T-helper 2 cell treated with Interferon-gamma antibody and Interleukin-4, amounts not matched to agents 100 ng/mL and 5 ng/mL, for 36 hours (primary cell): ENCODE data around the gene KRT75. TPM values are rescaled to one million over a fixed set of nuclear protein-coding genes. Genes with fewer than 3 reads are reported as not detected.
"Not testable (repeated sequence)": the region's sequence is repeated elsewhere in the genome, so short reads cannot be mapped to it uniquely, and the experiment has no call there.

ENCODE experiments used
- intact Hi-C: fragments of 100-400 bp; cut with micrococcal nuclease; formaldehyde crosslinking; loops from one replicate; pipeline ENCODE4 v1.15.1; 2023
- total RNA-seq: library from RNA; stranded (reverse); gene quantifications from 2 replicates; pipeline ENCODE4 v1.2.3, GENCODE V29; 2022

The KRT75 gene
- total RNA-seq, 1 donor from 2014 or later, result not detected

GRCh38 chr12:52417740-52418139 is 16.4 kb downstream of the KRT75 start:
- intact Hi-C loops, result no loop called here

GRCh38 chr12:52416795-52417194 is 17.4 kb downstream of the KRT75 start:
- intact Hi-C loops, result no loop called here

DNA sequence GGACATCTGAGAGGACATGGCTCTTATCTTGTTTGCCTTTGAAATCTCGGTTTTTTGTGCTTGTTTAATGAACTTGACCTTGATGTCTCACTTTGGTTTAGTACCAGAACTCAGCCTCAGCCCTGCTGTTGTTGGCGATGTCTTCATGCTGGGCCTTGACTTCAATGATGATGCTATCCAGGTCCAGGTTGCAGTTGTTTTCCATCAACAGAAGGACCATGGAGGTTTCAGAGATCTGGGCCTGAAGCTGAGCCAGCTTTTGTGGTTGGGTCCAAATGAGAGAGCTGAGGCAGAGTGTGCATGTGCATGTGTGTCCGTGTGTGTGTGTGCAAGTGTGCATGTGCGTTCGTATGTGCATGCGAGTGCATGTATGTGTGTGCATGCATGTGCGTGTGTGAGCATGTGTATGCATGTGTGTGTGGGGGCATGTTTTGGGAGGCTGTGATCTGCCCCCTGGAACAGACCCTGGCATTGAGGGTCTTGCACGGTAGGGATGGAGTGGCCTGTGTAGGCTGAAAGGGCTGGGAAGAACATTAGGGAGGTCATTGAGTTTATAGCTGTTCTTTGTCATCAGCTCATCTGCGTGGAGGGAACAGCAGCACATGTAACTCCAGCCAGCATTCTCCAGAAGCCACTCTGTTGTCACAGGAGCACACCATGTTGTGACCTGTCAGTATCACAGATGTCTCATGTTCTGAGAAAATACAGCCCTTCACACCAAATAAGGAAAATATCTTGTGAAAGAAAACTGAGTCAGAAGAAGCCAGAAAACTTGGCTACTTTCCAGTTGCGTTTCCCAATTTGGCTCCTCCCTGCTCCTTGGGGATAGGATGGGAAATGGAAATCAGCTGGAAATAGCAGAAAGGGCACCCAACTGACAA is 18.1 kb downstream of the KRT75 start:
- intact Hi-C loops, result no loop called here

- intact Hi-C loops, result no loop called here
Measured at GRCh38 chr12:52414936-52415335, 19.2 kb downstream of the KRT75 start.

DNA sequence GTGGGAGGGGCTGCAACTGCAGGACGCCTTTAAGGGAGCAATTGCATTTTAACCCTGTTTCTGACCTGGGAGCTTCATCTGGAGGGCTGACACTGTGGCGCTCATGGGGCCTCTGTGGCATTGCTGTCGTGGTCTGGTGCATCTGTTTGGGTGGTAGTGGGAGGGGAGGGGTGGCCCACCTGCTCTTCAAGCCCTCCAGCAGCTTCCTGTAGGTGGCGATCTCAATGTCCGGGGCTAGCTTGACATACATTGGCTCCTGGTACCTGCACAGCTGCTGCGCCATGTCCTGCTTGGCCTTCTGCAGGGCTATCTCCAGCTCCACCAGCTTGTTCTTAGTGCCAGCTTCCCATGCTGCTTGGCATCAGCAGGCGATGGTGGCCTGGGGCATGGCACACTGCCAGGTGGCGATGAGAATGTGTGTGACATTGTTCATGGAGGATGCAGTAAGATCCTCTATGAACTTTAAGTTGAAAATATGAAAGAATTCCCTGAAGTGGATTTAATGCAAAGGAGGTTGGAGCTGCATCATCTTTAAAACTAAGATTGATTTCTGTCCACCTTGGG is 20.3 kb downstream of the KRT75 start:
- intact Hi-C loops, result no loop called here

GRCh38 chr12:52413202-52413601 is 21.0 kb downstream of the KRT75 start:
- intact Hi-C loops, result no loop called here

DNA sequence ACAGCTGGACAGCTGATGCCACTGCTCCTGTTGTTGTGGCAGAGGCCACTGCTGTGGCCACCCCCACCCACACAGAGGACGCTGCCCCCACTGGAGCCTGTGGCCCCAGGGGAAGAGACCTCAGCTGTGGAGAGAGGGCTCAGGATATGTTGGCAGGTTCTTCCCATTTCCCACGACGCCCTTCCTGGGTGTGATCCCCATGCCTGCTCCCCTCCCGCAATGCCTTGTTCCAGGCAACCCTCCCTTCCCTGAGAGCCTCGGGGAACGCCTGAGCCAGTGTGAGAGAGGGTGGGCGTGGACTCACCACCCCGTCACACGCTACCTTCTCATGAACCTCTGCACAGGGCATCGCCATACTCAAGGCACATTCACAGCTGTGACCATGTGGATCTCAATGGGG is 22.4 kb downstream of the KRT75 start:
- intact Hi-C loops, result no loop called here

DNA sequence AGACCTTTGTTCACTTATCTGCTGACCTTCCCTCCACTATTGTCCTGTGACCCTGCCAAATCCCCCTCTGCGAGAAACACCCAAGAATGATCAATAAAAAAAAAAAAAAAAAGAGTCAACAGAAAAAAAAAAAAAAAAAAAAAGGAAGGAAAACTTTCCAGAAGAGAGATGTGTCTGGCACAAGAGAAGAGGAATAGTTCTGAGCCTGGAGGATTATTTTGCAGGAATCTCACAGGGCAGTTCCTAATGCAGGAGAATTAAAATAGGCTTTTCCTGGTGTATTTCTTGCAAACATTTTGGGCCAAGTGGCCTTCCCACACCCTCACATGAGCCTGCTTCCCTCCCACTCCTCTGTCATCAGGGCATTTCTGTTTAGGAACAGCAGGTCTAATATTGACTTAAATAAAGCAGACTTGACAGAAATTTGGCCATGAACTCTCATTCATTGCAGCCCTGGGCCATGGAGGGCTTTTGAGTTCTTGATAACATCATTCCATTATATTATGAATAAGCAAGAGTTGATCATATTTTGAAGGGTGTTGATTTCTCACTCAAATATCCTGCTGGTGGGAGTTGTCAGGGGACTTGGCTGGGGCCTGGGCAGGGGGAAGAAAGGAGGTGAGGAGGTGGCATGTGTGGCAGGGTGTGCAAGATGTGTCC is 23.5 kb downstream of the KRT75 start:
- intact Hi-C loops, result not testable (repeated sequence)

GRCh38 chr12:52407918-52408317 is 26.3 kb downstream of the KRT75 start:
- intact Hi-C loops, result no loop called here

- intact Hi-C loops, result no loop called here
Measured at GRCh38 chr12:52405922-52406385, 28.2 kb downstream of the KRT75 start, which contains the start of gene KRT82. KRT82 (minus strand) TSS chr12:52406335; CDS start chr12:52406277, 58 bp downstream.

DNA sequence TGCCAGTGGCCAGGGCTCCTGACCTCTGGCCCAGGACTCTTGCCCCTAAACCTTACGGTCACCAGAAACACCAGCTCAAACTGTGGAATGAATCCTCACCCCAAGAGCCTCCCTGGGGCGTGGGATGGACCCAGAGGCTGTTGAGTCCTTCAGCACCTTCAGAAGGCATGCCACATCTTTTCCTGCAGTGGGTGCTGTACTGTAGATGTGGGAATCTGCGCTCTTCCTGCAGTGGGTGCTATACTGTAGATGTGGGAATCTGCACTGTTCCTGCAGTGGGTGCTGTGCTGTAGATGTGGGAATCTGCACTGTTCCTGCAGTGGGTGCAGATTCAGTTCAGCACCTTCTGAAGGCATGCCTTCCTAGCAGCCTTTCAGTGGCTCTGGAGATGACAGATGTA is 29.2 kb downstream of the KRT75 start:
- intact Hi-C loops, result no loop called here

GRCh38 chr12:52403561-52403960 is 30.6 kb downstream of the KRT75 start:
- intact Hi-C loops, result no loop called here

GRCh38 chr12:52402873-52403540 is 31.2 kb downstream of the KRT75 start:
- intact Hi-C loops, result no loop called here

GRCh38 chr12:52402377-52402776 is 31.8 kb downstream of the KRT75 start:
- intact Hi-C loops, result no loop called here

DNA sequence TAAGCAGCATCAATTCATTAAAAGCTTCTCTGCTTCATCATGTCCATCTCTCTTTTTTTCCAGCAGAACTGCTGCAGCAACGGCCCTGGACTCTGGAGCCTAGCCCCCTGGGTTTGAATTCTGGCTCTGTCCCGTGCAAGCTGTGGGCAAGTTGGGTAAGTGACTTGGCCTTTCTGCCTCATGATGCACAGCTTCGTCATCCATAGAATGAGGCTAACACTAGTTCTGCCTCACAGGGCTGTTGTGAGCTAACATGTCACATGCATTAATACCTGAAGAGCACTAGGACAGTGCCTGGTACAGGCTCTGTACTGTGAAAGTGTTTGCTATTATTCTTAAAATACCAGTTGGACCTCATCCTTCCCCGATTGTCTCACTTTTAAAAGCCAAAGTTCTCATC is 32.2 kb downstream of the KRT75 start:
- intact Hi-C loops, result no loop called here

GRCh38 chr12:52401526-52401925 is 32.6 kb downstream of the KRT75 start:
- intact Hi-C loops, result no loop called here

DNA sequence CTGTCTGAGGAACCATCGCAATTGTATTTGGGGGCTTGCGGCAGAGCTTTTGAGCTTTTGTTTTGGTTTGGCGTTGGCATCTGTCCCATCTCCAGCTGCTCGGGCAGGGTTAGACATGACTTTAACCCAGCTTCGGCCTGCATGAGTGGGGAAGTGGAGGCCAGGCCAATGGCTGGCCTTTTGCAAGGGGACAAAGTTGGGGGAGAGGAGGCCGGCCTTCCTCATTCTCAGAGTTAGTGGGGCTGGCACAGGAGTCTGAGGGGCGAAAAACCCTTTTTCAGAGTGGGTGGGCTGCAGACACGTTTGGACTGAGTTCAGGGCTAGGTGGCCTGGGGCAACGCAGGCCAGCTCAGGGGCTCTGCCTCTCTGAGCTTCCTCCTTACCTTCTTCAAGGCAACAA is 33.3 kb downstream of the KRT75 start:
- intact Hi-C loops, result no loop called here

DNA sequence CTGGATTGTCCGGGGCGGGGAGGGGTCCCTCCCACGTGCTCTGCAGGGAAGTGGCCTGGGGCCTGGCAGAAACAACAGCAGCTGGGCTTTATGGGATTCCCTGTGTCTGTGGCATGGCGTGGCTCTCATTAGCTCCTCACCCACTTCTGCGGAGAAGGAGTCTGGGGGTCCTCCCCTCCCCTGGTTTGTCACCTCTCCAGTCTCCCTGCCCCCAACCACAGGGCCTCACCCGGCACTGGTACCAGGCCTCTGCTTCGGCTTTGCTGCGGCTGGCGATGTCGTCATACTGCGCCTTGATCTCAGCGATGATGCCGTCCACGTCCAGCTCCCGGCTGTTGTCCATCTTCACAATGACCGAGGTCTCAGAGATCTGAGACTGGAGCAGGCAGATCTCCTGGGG is 34.4 kb downstream of the KRT75 start:
- intact Hi-C loops, result no loop called here

DNA sequence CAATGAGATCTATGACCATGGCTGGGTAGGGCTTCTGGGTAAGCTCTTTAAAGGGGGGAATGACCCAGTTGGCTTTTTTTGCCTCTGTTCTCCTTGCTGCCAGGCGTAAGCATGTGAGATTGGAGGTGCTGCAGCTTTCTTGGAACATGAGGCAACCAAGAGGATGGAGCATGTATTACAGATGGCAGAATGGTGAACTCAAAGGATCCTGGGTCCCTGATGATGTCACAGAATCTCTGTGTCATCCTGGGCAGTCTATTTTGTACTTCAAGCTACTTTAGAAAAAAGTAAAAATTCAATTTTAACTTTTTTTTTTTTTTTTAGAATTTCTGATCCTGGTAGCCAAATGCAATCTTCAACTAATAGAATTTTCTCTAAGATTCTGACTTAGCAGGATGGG is 36.0 kb downstream of the KRT75 start:
- intact Hi-C loops, result no loop called here

GRCh38 chr12:52396656-52397055 is 37.5 kb downstream of the KRT75 start:
- intact Hi-C loops, result no loop called here

DNA sequence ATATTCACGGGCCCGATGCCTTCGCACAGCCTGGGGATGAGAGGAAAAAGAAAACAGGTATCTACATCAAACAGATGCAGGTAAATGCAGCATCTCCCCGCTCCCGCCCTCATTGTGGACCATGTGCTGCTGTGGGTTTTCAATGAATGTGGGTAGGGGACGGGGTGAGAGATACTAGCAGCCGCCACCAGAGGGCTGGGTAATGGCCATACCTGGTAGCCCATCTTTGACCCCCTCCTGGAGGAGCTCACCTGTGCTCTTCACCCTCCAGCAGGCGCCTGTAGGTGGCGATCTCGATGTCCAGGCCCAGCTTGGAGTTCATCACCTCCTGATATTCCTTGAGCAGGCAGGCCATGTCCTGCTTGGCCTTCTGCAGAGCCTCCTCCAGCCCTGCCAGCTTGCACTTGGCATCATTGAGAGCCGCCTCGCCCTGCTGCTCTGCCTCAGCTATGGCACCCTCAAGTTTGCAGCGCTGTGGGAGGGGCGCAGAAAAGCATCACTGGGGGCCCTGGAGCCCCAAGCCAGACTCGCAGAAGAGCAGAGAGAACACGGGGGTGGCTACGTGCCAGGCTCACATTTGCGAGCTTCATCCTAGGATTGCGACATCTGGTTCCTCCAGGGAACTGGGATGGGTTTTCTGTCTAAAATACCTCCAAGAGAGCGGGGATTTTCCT is 38.3 kb downstream of the KRT75 start:
- intact Hi-C loops, result no loop called here
